GM19035 (cell line): ENCODE measurements around the gene DHX29.
"Not testable (repeated sequence)": the region's sequence is repeated elsewhere in the genome, so short reads cannot be mapped to it uniquely, and the experiment has no call there.

Experiments used
- ATAC-seq: cut with Tn5 transposase; IDR thresholded peaks from one replicate; pipeline ENCODE4 v1.9.1; 2021; ENCODE audit not compliant: unreplicated experiment

The DHX29 gene

GRCh38 chr5:55307383-55308253 is at the start of gene DHX29, which contains the start of gene MTREX:
TSS of gene DHX29 (minus strand) at chr5:55307694. CDS start at chr5:55307573, 121 bp downstream.
TSS of gene MTREX (plus strand) at chr5:55307989. CDS start at chr5:55308014, 25 bp downstream.
- ATAC-seq = peak; percentile 94

DNA sequence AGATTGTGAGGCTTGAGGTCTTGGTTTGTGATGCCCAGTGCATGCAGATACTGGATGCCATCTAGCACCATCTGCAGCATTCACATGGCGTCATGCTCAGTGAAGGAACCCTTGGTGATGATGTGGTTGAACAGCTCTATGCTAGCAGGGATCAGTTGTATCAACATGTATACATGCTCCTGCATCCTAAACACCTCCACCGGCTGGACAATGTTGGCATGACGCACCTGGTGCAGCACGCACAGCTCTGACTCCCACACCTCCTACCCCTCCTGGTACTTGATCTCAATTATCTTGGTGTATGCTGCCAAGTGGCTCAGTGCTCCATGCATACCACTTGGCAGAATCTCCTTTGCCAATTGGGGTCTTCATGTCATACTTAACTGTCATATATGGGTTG is 49.4 kb upstream of the DHX29 start:
- ATAC-seq = no peak

GRCh38 chr5:55350754-55351153 is 43.3 kb upstream of the DHX29 start:
- no peak for ATAC-seq

GRCh38 chr5:55347786-55348185 is 40.3 kb upstream of the DHX29 start:
- no peak for ATAC-seq

- no peak for ATAC-seq
Observed at GRCh38 chr5:55345327-55345726, 37.8 kb upstream of the DHX29 start.

DNA sequence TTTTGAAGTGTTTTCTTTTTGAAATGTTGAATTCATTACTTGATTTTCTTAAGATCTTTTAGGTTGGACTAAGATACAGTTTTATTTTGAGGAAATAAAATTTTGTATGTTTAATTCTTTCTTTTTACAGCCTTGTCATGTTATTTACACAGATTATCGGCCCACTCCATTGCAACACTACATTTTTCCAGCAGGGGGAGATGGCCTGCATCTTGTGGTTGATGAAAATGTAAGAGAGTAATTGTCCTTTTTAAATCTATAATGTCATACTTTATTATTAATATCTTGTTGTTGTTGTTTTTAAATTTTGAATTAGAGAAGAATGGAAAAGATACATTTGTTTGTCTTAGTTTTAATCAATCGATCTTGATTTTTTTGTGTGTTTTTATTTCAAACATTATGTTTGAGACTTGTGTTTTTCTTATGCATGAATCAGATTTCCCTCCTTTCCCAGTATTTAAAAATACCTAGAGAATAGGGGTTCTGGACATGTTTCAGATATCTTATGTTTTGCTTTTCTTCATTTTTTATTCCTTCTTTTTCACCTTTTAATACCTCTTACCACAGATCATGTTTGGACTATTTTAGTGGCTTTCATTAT is 37.0 kb upstream of the DHX29 start:
- ATAC-seq = no peak

GRCh38 chr5:55343609-55344008 is 36.1 kb upstream of the DHX29 start:
- ATAC-seq = no peak

DNA sequence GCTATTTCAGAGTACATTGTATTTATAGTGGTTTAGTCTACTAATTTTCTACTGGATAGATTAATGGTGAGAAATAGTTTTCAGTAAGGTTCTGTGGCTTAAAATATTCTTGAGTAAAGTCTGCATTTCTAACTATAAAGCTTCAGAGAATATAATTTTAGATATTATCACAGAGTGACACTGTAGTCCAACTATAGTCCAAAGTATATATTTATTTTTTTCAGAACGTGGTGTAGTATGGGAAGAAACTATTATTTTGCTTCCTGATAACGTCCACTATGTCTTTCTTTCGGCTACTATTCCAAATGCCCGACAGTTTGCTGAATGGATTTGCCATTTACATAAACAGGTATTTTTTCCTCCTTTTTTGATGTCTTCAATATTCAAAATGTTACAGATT is 35.6 kb upstream of the DHX29 start:
- no peak for ATAC-seq

DNA sequence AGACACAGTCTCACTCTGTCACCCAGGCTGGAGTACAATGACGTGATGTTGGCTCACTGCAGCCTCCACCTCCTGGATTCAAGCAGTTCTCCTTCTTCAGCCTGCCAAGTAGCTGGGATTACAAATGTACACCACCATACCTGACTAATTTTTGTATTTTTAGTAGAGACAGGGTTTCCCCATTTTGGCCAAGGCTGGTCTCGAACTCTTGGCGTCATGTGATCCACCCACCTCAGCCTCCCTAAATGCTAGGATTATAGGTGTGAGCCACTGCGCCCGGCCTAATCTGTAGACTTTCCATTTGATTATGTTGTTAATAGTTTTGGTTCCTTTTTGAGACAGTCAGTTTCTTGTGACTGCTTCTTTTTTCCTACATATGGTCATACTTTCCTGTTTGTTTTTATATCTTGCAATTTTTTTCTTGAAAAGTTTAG is 31.3 kb upstream of the DHX29 start:
- peak; percentile 80 for ATAC-seq

GRCh38 chr5:55338092-55338613 is 30.7 kb upstream of the DHX29 start:
- no peak for ATAC-seq

DNA sequence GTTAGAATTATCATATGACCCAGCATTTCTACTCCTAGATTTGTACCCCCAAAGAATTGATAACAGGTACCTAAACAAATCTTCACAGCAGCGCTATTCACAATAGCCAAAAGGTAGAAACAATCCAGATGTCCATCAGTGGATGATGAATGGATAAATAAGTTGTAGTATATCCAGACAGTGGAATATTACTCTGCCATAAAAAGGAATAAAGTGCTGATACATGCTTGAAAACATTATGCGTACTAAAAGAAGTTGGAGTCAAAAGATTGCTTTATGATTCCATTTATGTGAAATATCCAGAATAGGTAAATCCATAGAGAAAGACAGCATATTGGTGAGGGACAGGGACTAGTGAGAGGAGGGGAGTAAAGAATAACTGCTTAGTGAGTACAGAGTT is 26.3 kb upstream of the DHX29 start:
- ATAC-seq = no peak

- ATAC-seq = no peak
Observed at GRCh38 chr5:55333017-55333416, 25.5 kb upstream of the DHX29 start.

DNA sequence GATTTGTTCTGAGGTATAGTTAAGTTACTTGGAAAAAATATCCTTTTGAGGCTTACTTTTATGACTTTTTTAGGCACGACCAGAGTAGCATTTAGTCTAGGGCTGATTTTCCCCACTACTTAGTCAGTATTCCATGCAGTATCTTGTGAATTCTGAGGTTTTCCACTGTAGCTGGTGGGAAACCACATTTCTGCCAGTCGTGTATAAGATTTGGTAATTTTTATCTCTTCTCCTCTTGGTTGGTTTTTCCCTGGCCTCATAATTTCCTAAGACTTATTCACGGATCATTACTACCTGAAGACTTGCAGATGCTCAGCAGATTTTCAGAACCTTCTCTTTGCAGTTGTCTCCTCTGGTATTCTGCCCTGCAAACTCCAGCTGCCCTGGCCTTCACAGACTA is 23.8 kb upstream of the DHX29 start:
- ATAC-seq = no peak

DNA sequence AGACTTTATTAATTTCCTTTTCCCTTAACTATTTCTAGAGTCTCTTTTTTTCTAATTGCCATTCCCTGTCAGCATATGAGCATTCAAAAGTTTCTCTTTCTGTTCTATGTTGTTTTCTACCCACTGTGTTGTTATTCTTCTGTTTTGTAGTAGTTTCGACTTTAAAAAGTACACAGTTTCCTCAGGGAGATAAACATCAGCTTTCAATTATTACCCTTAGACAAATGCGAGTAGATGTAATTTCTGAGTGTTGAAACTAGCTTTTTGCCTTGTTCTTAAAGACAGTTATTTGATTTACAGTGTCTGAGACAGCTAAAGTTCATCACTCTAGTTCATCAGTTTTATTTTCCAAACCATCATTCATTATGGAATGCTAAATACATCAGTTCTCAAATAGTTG is 19.8 kb upstream of the DHX29 start:
- ATAC-seq = no peak

- ATAC-seq = no peak
Observed at GRCh38 chr5:55325621-55326020, 18.1 kb upstream of the DHX29 start.

GRCh38 chr5:55324815-55325418 is 17.4 kb upstream of the DHX29 start:
- peak; percentile 64 for ATAC-seq

- no peak for ATAC-seq
Observed at GRCh38 chr5:55324006-55324405, 16.5 kb upstream of the DHX29 start.

- ATAC-seq = no peak
Observed at GRCh38 chr5:55320571-55320970, 13.1 kb upstream of the DHX29 start.

GRCh38 chr5:55319491-55319890 is 12.0 kb upstream of the DHX29 start:
- ATAC-seq = no peak

DNA sequence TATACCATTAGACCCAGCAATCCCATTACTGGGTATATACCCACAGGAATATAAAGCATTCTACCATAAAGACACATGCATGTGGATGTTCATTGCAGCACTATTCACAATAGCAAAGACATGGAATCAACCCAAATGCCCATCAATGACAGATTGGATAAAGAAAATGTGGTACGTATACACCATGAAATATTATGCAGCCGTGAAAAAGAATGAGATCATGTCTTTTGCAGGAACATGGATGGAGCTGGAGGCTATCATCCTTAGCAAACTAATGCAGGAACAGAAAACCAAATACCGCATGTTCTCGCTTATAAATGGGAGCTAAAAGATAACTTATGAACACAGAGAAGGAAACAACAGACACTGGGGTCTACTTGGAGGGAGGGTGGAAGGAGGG is 10.7 kb upstream of the DHX29 start:
- not testable (repeated sequence) for ATAC-seq

GRCh38 chr5:55316837-55317236 is 9.3 kb upstream of the DHX29 start:
- no peak for ATAC-seq

GRCh38 chr5:55316289-55316688 is 8.8 kb upstream of the DHX29 start:
- no peak for ATAC-seq
